H1 (cell line): ENCODE results near the gene TAX1BP3. TPM values are rescaled to one million over a fixed set of nuclear protein-coding genes. Genes with fewer than 3 reads are reported as not detected.

Source experiments
- CTCF ChIA-PET: fragments of 300-600 bp; sonication (Branson Sonifier 250); formaldehyde crosslinking; loops from one replicate; lab custom pipeline; 2021; ENCODE audit not compliant: partially characterized antibody; lab: Charles Lee
- POLR2A ChIA-PET: fragments of 300-600 bp; sonication (Branson Sonifier 250); formaldehyde crosslinking; loops from one replicate; lab custom pipeline; 2021; ENCODE audit warnings: inconsistent platforms; ENCODE audit not compliant: partially characterized antibody; lab: Charles Lee
- DNase-seq, 2 experiments: peaks; one replicate each; pipeline versions ENCODE4 v3.0.0 to v3.0.0-alpha.2; 2010 to 2022; ENCODE audit warnings: low spot score in 2 of 2, low read depth in 1 of 2, mixed read lengths in 1 of 2
- FAIRE-seq: peaks from 2 replicates; lab custom pipeline; 2011; peaks lifted over from hg19 to GRCh38; lab: Jason Lieb, UNC
- H2AFZ ChIP-seq: 2 replicates; pipeline ENCODE4 v1.8.1; 2012; ENCODE audit warnings: low read length, inconsistent platforms
- H2AK5ac ChIP-seq: 2 replicates; pipeline ENCODE4 v1.6.1; 2013; ENCODE audit warnings: low read depth, low read length
- H2BK120ac ChIP-seq: replicated peaks from 2 replicates; pipeline ENCODE3; 2013; ENCODE audit warnings: low read depth, low read length, inconsistent platforms
- H2BK12ac ChIP-seq: 2 replicates; pipeline ENCODE4 v1.6.1; 2013; ENCODE audit warnings: low read depth, low read length
- H2BK15ac ChIP-seq: 2 replicates; pipeline ENCODE4 v1.6.1; 2013; ENCODE audit warnings: low read length
- H2BK20ac ChIP-seq: 2 replicates; pipeline ENCODE4 v1.6.1; 2013; ENCODE audit warnings: low read length
- H2BK5ac ChIP-seq: 2 replicates; pipeline ENCODE4 v1.6.1; 2013; ENCODE audit warnings: low read depth, low read length
- H3K14ac ChIP-seq: 2 replicates; pipeline ENCODE4 v1.6.1; 2013; ENCODE audit warnings: inconsistent platforms; ENCODE audit not compliant: insufficient read length
- H3K18ac ChIP-seq: 2 replicates; pipeline ENCODE4 v1.6.1; 2013; ENCODE audit warnings: low read length; ENCODE audit errors: extremely low read depth
- H3K23ac ChIP-seq: 2 replicates; pipeline ENCODE4 v1.6.1; 2013; ENCODE audit warnings: inconsistent platforms; ENCODE audit not compliant: insufficient read length
- H3K23me2 ChIP-seq: 2 replicates; pipeline ENCODE4 v1.6.1; 2013; ENCODE audit warnings: low read depth, low read length
- H3K27ac ChIP-seq: 2 replicates; pipeline ENCODE4 v1.6.1; 2011; ENCODE audit warnings: low read depth, low read length, inconsistent platforms
- H3K27me3 ChIP-seq, 4 experiments: replicated peaks in 1 of 4; 1 replicate in 1 of 4; 2 replicates in 3 of 4; pipeline versions ENCODE4 v1.6.1 to v1.8.1; 2011 to 2013; ENCODE audit warnings: low read length in 3 of 4, mild to moderate bottlenecking in 3 of 4, inconsistent platforms in 2 of 4, mixed read lengths in 2 of 4, moderate library complexity in 1 of 4; ENCODE audit not compliant: control insufficient read depth in 3 of 4, insufficient read depth in 3 of 4; ENCODE audit errors: extremely low read depth in 1 of 4
- H3K36me3 ChIP-seq, 4 experiments: 2 replicates each; pipeline versions ENCODE4 v1.6.1 to v1.8.1; 2011 to 2013; ENCODE audit warnings: mild to moderate bottlenecking in 4 of 4, low read length in 3 of 4, moderate library complexity in 2 of 4, control low read depth in 1 of 4, inconsistent platforms in 1 of 4; ENCODE audit not compliant: insufficient read depth in 4 of 4, control insufficient read depth in 2 of 4
- H3K4ac ChIP-seq: replicated peaks from 2 replicates; pipeline ENCODE3; 2013; ENCODE audit warnings: low read length, low read depth, mixed read lengths, inconsistent platforms; ENCODE audit not compliant: insufficient read length
- H3K4me1 ChIP-seq, 4 experiments: replicated peaks in 1 of 4; 1 replicate in 1 of 4; 2 replicates in 3 of 4; pipeline versions ENCODE4 v1.6.1 to v1.8.1; 2011 to 2013; ENCODE audit warnings: low read length in 3 of 4, inconsistent platforms in 2 of 4, mixed read lengths in 1 of 4; ENCODE audit not compliant: insufficient read depth in 4 of 4, control insufficient read depth in 3 of 4
- H3K4me2 ChIP-seq, 2 experiments: 2 replicates each; pipeline versions ENCODE4 v1.6.1 to v1.8.1; 2011 to 2013; ENCODE audit warnings: low read depth in 2 of 2, low read length in 2 of 2, control low read depth in 1 of 2, inconsistent platforms in 1 of 2, mild to moderate bottlenecking in 1 of 2; ENCODE audit not compliant: insufficient read depth in 1 of 2
- H3K4me3 ChIP-seq, 4 experiments: fragments of 200-600, 300-600 bp in 1 of 4; sonication (generic), shearing (Covaris generic), sonication (Bioruptor Twin) in 1 of 4; 2 replicates each; pipeline versions ENCODE4 v1.5.1 to v1.8.1; 2011 to 2016; ENCODE audit warnings: low read length in 4 of 4, low read depth in 3 of 4, control low read depth in 2 of 4, inconsistent platforms in 2 of 4, mild to moderate bottlenecking in 2 of 4, mixed read lengths in 1 of 4, moderate library complexity in 1 of 4; ENCODE audit not compliant: insufficient read depth in 2 of 4; ENCODE audit errors: extremely low read depth in 1 of 4
- H3K56ac ChIP-seq: replicated peaks from 2 replicates; pipeline ENCODE3; 2013; ENCODE audit warnings: low read depth, mild to moderate bottlenecking, mixed read lengths, low read length, inconsistent platforms; ENCODE audit not compliant: insufficient read length
- H3K79me1 ChIP-seq: 2 replicates; pipeline ENCODE4 v1.6.1; 2013; ENCODE audit warnings: low read depth, low read length, control low read depth
- H3K79me2 ChIP-seq, 2 experiments: 2 replicates each; pipeline versions ENCODE4 v1.6.1 to v1.8.1; 2012 to 2013; ENCODE audit warnings: low read length in 2 of 2, mild to moderate bottlenecking in 2 of 2, inconsistent platforms in 1 of 2; ENCODE audit not compliant: insufficient read depth in 2 of 2, control insufficient read depth in 1 of 2
- H3K9ac ChIP-seq, 4 experiments: replicated peaks in 1 of 4; 1 replicate in 1 of 4; 2 replicates in 3 of 4; pipeline versions ENCODE4 v1.6.1 to v1.8.1; 2011 to 2013; ENCODE audit warnings: low read depth in 3 of 4, low read length in 3 of 4, control low read depth in 2 of 4, mild to moderate bottlenecking in 2 of 4, moderate library complexity in 2 of 4, inconsistent platforms in 1 of 4; ENCODE audit errors: extremely low read depth in 1 of 4
- H3K9me3 ChIP-seq, 2 experiments: 2 replicates each; pipeline versions ENCODE4 v1.6.1 to v1.8.1; 2012 to 2013; ENCODE audit warnings: mild to moderate bottlenecking in 2 of 2, moderate library complexity in 2 of 2, control low read depth in 1 of 2, inconsistent platforms in 1 of 2, low read depth in 1 of 2, low read length in 1 of 2, mixed read lengths in 1 of 2; ENCODE audit not compliant: insufficient read depth in 2 of 2
- H4K20me1 ChIP-seq, 2 experiments: replicated peaks in 1 of 2; 2 replicates each; pipeline versions ENCODE3 to v1.8.1; 2011 to 2013; ENCODE audit warnings: inconsistent platforms in 2 of 2, low read length in 2 of 2, mild to moderate bottlenecking in 1 of 2; ENCODE audit not compliant: insufficient read depth in 2 of 2, control insufficient read depth in 1 of 2
- H4K5ac ChIP-seq: 2 replicates; pipeline ENCODE4 v1.6.1; 2013; ENCODE audit warnings: low read length, low read depth, mixed read lengths, inconsistent platforms; ENCODE audit not compliant: insufficient read length
- H4K8ac ChIP-seq: 2 replicates; pipeline ENCODE4 v1.8.0; 2013; ENCODE audit warnings: mild to moderate bottlenecking, moderate library complexity, low read length, inconsistent platforms; ENCODE audit not compliant: insufficient read depth; ENCODE audit errors: extremely low read depth
- H4K91ac ChIP-seq: replicated peaks from 2 replicates; pipeline ENCODE3; 2013; ENCODE audit warnings: low read length, mixed read lengths, inconsistent platforms; ENCODE audit not compliant: insufficient read length
- CEBPB ChIP-seq: IDR thresholded peaks from 2 replicates; pipeline ENCODE4 v1.6.1; 2012; ENCODE audit warnings: low read depth, low read length
- CREB1 ChIP-seq: IDR thresholded peaks from 2 replicates; pipeline ENCODE4 v1.6.1; 2012; ENCODE audit warnings: inconsistent platforms
- HDAC2 ChIP-seq, 2 experiments: fragments of 300-600 bp in 1 of 2; sonication (generic) in 1 of 2; IDR thresholded peaks; 2 replicates each; pipeline ENCODE4 v1.6.1; 2011 to 2012; ENCODE audit warnings: low read depth in 2 of 2, low read length in 2 of 2, mild to moderate bottlenecking in 2 of 2, moderate library complexity in 2 of 2, borderline replicate concordance in 1 of 2, inconsistent platforms in 1 of 2
- KDM1A ChIP-seq: fragments of 200-600, 300-600 bp; sonication (generic); IDR thresholded peaks from 2 replicates; pipeline ENCODE4 v1.7.1; 2016; ENCODE audit warnings: mild to moderate bottlenecking, low read length, borderline replicate concordance
- KDM4A ChIP-seq: IDR thresholded peaks from one replicate; pipeline ENCODE4 v1.7.1; 2012; ENCODE audit warnings: low read depth, mild to moderate bottlenecking, moderate library complexity, low read length, inconsistent platforms; ENCODE audit not compliant: severe bottlenecking
- KDM5A ChIP-seq: fragments of 200-600 bp; IDR thresholded peaks from 2 replicates; pipeline ENCODE4 v1.7.1; 2012; ENCODE audit warnings: mild to moderate bottlenecking, low read length, inconsistent platforms, mixed read lengths
- POU5F1 ChIP-seq: IDR thresholded peaks from 2 replicates; pipeline ENCODE4 v1.6.1; 2011; ENCODE audit warnings: low read depth, mild to moderate bottlenecking, low read length, moderate library complexity
- SIX5 ChIP-seq: IDR thresholded peaks from 2 replicates; pipeline ENCODE4 v1.6.1; 2011; ENCODE audit warnings: mild to moderate bottlenecking, low read depth, low read length
- SP1 ChIP-seq: IDR thresholded peaks from 2 replicates; pipeline ENCODE4 v1.6.1; 2011; ENCODE audit warnings: low read depth, low read length
- SP2 ChIP-seq: IDR thresholded peaks from 2 replicates; pipeline ENCODE4 v1.6.1; 2012; ENCODE audit warnings: mild to moderate bottlenecking, low read length, inconsistent platforms
- WGBS, 2 experiments: shearing (Covaris generic) in 1 of 2; methylation state at CpG; one replicate each; pipeline versions ENCODE4 v1.1.6 to v1.1.7; 2013 to 2015; ENCODE audit warnings: low lambda C conversion rate in 2 of 2, mixed read lengths in 2 of 2, inconsistent platforms in 1 of 2, low coverage in 1 of 2, missing lambda C conversion rate in 1 of 2; ENCODE audit not compliant: insufficient replicate concordance in 2 of 2, insufficient coverage in 1 of 2, insufficient read length in 1 of 2; ENCODE audit errors: extremely low coverage in 1 of 2, missing lambda C conversion rate in 1 of 2; 5-methylcytosine and 5-hydroxymethylcytosine counted together
- polyA plus RNA-seq, 7 experiments: library from polyadenylated mRNA; depleted of rRNA in 3 of 7; stranded (reverse) in 5 of 7; unstranded in 2 of 7; fragments of >200 nt in 5 of 7; fragments of 200-250 nt in 2 of 7; gene quantifications; 1 replicate in 5 of 7; 2 replicates in 1 of 7; 4 replicates in 1 of 7; pipeline versions ENCODE4 v1.2.1 to v1.2.3, GENCODE V29; 2011 to 2013; ENCODE audit warnings: missing spikeins in 2 of 7, mixed read lengths in 2 of 7
- total RNA-seq: library from RNA; stranded (reverse); fragmentation: NEBNext Ultra II Directional; extraction: Animal tissue kit (Norgen Biotek cat#: 25700); gene quantifications from 2 replicates; pipeline ENCODE4 v1.2.1, GENCODE V29; 2021
- TF ChIP-seq, protein P1 (sequence below): IDR thresholded peaks from 2 replicates; pipeline ENCODE4 v1.6.1; 2012; ENCODE audit warnings: inconsistent platforms
- TF ChIP-seq, protein P2 (sequence below): IDR thresholded peaks from 2 replicates; pipeline ENCODE4 v1.6.1; 2012; ENCODE audit warnings: inconsistent platforms

TAX1BP3 gene
- total and polyA plus RNA-seq, 2 of the 8 experiments (the other 6 are each of a cell fraction or from before 2014, with no cell fraction given) = 65.3 to 81.8 TPM

DNA sequence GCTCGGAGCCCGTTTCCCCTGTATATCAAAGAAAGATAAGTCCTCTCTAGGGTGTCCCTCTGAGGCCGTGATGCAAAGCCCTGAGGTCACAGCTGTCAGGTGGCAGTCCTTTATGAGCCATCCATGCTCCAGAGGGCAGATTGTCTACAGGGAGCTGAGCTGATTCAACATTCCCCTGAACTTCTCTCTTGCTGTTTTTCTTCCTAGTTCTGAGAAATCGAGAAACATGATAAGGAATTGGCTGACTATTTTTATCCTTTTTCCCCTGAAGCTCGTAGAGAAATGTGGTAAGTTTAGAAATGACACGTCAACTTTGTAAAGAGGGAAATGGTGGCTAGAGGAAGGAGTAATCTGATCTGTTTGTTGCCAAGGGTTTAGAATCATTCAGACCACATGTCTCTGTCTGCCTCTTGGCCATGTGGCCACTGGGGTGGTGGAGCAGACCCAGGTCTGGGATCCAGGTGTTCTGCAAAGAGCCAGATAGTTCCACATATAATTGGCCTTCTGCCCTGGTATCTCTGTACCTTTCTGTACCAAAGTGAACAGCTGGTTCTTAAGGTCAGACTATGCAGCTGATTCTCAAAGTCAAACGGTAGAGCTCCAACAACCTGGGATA is 28.3 kb downstream of the TAX1BP3 start:
- Histone ChIP-seq H2BK20ac (no peak overlapping the region), H3K4me1 (peaks cover 0 to 8% (median 5%) of the 10 kb centered on the region in 4 experiments; a peak in 3 of 7 replicates), H2AK5ac (no peak overlapping the region), H3K27ac (no peak overlapping the region), H3K79me2 (peaks cover 0 to 4% of the 10 kb centered on the region in 2 experiments; a peak in 2 of 4 replicates), H3K9ac (no peak overlapping the region), H4K5ac (no peak overlapping the region), H2BK15ac (no peak overlapping the region), H3K4me3 (no peak overlapping the region), H3K79me1 (no peaks in the 10 kb centered on the region; the same call in 1 of the 2 replicates), H3K36me3 (peaks cover 3 to 8% (median 3%) of the 10 kb centered on the region in 4 experiments; a peak in 5 of 8 replicates), H3K14ac (no peak overlapping the region), H2BK12ac (no peak overlapping the region), H4K91ac (no peak overlapping the region), H3K9me3 (no peaks in the 10 kb centered on the region), H3K23ac (no peak overlapping the region), H4K20me1 (peaks cover 0 to 5% of the 10 kb centered on the region in 2 experiments), H4K8ac (no peak overlapping the region), H2AFZ (no peak overlapping the region), H3K23me2 (peaks cover 6% of the 10 kb centered on the region; the same call in 1 of the 2 replicates), H3K56ac (no peak overlapping the region), H3K18ac (no peak overlapping the region), H3K4ac (no peak overlapping the region), H2BK5ac (no peak overlapping the region), H3K4me2 (no peak overlapping the region; a peak in 1 of 4 replicates), H3K27me3 (no peaks in the 10 kb centered on the region), H2BK120ac (no peak overlapping the region)
- ChIA-PET POLR2A (interaction anchor here (1.2 to 1.9 kb wide), 5 partner anchors 9 to 28 kb away, joined by 3 to 6 read pairs (median 6); partner anchors contain the start of genes EMC6 and TAX1BP3), CTCF (interaction anchor here (1.2 kb wide), 1 partner anchor 8 kb away, joined by 5 read pairs; no protein-coding TSS in a partner anchor)
- WGBS, 2 experiments = 84% methylated on average over 7 of the region's 7 CpGs; no CpG with 5 or more reads in 1 of the 2 experiments
- no peak for DNase-seq
- peak; percentile 39 for FAIRE-seq
- TF ChIP-seq, protein P1, sequence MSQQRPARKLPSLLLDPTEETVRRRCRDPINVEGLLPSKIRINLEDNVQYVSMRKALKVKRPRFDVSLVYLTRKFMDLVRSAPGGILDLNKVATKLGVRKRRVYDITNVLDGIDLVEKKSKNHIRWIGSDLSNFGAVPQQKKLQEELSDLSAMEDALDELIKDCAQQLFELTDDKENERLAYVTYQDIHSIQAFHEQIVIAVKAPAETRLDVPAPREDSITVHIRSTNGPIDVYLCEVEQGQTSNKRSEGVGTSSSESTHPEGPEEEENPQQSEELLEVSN = no peak
- TF ChIP-seq KDM4A (no peak), SP1 (no peak), CEBPB (no peak), POU5F1 (no peak), HDAC2 (IDR thresholded peaks at IDR 0.05; ENCODE audit: borderline replicate concordance in 1 of 2, low read depth in 2 of 2, low read length in 2 of 2) (no peak), KDM1A (no peak), CREB1 (no peak), KDM5A (no peak), SP2 (no peak), SIX5 (no peak)
- TF ChIP-seq, protein P2, sequence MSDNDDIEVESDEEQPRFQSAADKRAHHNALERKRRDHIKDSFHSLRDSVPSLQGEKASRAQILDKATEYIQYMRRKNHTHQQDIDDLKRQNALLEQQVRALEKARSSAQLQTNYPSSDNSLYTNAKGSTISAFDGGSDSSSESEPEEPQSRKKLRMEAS = no peak
